GM23338 (cell line): ENCODE measurements around the gene PCSK5. TPM values are rescaled to one million over a fixed set of nuclear protein-coding genes. Genes with fewer than 3 reads are reported as not detected.

Experiments
- ATAC-seq: fragments of 200-7000 bp; cut with Tn5 transposase; 3 replicates; pipeline ENCODE4 v1.9.1; 2020
- DNase-seq: peaks from one replicate; pipeline ENCODE4 v3.0.0-alpha.2; 2015; ENCODE audit warnings: low spot score
- H2AFZ ChIP-seq: fragments of 200-600 bp; sonication (generic); 2 replicates; pipeline ENCODE4 v1.8.0; 2016; ENCODE audit warnings: antibody characterized with exemption, mild to moderate bottlenecking, moderate library complexity
- H3F3A ChIP-seq: fragments of 200-600 bp; sonication (generic); replicated peaks from 2 replicates; pipeline ENCODE4 v1.8.0; 2017; ENCODE audit warnings: antibody characterized with exemption, mixed run types, low read depth
- H3K27ac ChIP-seq: fragments of 200-600 bp; sonication (generic); 2 replicates; pipeline ENCODE4 v1.6.1; 2016; ENCODE audit warnings: low read depth
- H3K27me3 ChIP-seq: fragments of 200-600 bp; sonication (generic); 2 replicates; pipeline ENCODE4 v1.8.0; 2016; ENCODE audit warnings: mild to moderate bottlenecking, mixed run types, moderate library complexity; ENCODE audit not compliant: insufficient read depth
- H3K36me3 ChIP-seq: fragments of 200-600 bp; sonication (generic); 2 replicates; pipeline ENCODE4 v1.8.0; 2016; ENCODE audit warnings: mild to moderate bottlenecking; ENCODE audit not compliant: insufficient read depth
- H3K4me1 ChIP-seq: fragments of 200-600 bp; sonication (generic); 2 replicates; pipeline ENCODE4 v1.8.0; 2016; ENCODE audit warnings: mild to moderate bottlenecking, moderate library complexity; ENCODE audit not compliant: insufficient read depth
- H3K4me2 ChIP-seq: fragments of 200-600 bp; sonication (generic); 2 replicates; pipeline ENCODE4 v1.7.1; 2017; ENCODE audit warnings: mixed run types
- H3K4me3 ChIP-seq: fragments of 200-600 bp; sonication (generic); 2 replicates; pipeline ENCODE4 v1.6.1; 2016; ENCODE audit warnings: mixed run types
- H3K79me2 ChIP-seq: fragments of 200-600 bp; sonication (generic); replicated peaks from 2 replicates; pipeline ENCODE4 v1.8.0; 2017; ENCODE audit warnings: mild to moderate bottlenecking; ENCODE audit not compliant: insufficient read depth
- H3K9me2 ChIP-seq: fragments of 200-600 bp; sonication (generic); 2 replicates; pipeline ENCODE4 v1.8.0; 2017; ENCODE audit not compliant: insufficient read depth
- H4K20me1 ChIP-seq: fragments of 200-600 bp; sonication (generic); replicated peaks from 2 replicates; pipeline ENCODE4 v1.8.0; 2017; ENCODE audit warnings: mild to moderate bottlenecking; ENCODE audit not compliant: insufficient read depth
- H3K27ac Mint-ChIP-seq: 2 replicates; pipeline ENCODE4 v1.8.0; 2020; ENCODE audit warnings: inconsistent platforms, mild to moderate bottlenecking, moderate library complexity, mixed read lengths
- H3K27me3 Mint-ChIP-seq: 3 replicates; pipeline ENCODE4 v1.8.0; 2022; ENCODE audit warnings: low read depth, mild to moderate bottlenecking, moderate library complexity, mixed read lengths, inconsistent platforms; ENCODE audit not compliant: insufficient read depth, poor library complexity
- H3K36me3 Mint-ChIP-seq: 3 replicates; pipeline ENCODE4 v1.8.0; 2021; ENCODE audit warnings: low read depth, mild to moderate bottlenecking, inconsistent platforms, moderate library complexity, mixed read lengths
- H3K4me1 Mint-ChIP-seq: 3 replicates; pipeline ENCODE4 v1.8.0; 2020; ENCODE audit warnings: mild to moderate bottlenecking, inconsistent platforms, mixed read lengths
- H3K4me3 Mint-ChIP-seq: 3 replicates; pipeline ENCODE4 v1.8.0; 2021; ENCODE audit warnings: moderate library complexity, mild to moderate bottlenecking, inconsistent platforms, mixed read lengths
- H3K9me3 Mint-ChIP-seq: 3 replicates; pipeline ENCODE4 v1.8.0; 2020; ENCODE audit warnings: moderate library complexity, mild to moderate bottlenecking, inconsistent platforms, mixed read lengths
- CREB1 ChIP-seq: fragments of 250-450 bp; sonication (Bioruptor Pico); IDR thresholded peaks from 2 replicates; pipeline ENCODE4 v1.5.0; 2020; ENCODE audit warnings: low read depth, mild to moderate bottlenecking, moderate library complexity
- CTCF ChIP-seq, 2 experiments: fragments of 200-600 bp in 1 of 2; sonication (generic) in 1 of 2; conservative IDR thresholded peaks; 2 replicates each; pipeline versions ENCODE4 v1.5.1 to v1.6.1; 2016 to 2017; ENCODE audit warnings: antibody characterized with exemption in 2 of 2, low read depth in 2 of 2, mild to moderate bottlenecking in 2 of 2, moderate library complexity in 1 of 2
- ETS1 ChIP-seq: IDR thresholded peaks from 2 replicates; pipeline ENCODE4 v1.6.1; 2016; ENCODE audit warnings: antibody characterized with exemption
- EZH2 ChIP-seq: fragments of 200-600 bp; sonication (generic); IDR thresholded peaks from one replicate; pipeline ENCODE4 v1.8.0; 2017; ENCODE audit warnings: antibody characterized with exemption, mild to moderate bottlenecking, low read depth; ENCODE audit not compliant: unreplicated experiment
- EZH2phosphoT487 ChIP-seq: fragments of 200-600 bp; sonication (generic); IDR thresholded peaks from one replicate; pipeline ENCODE4 v1.8.1; 2018; ENCODE audit warnings: antibody characterized with exemption; ENCODE audit not compliant: unreplicated experiment
- JUNB ChIP-seq: IDR thresholded peaks from one replicate; pipeline ENCODE4 v1.6.1; 2016; ENCODE audit warnings: antibody characterized with exemption; ENCODE audit not compliant: unreplicated experiment
- NANOG ChIP-seq: IDR thresholded peaks from 2 replicates; pipeline ENCODE4 v1.6.1; 2016; ENCODE audit warnings: antibody characterized with exemption, borderline replicate concordance
- POLR2AphosphoS5 ChIP-seq: IDR thresholded peaks from 2 replicates; pipeline ENCODE4 v1.6.1; 2016; ENCODE audit warnings: antibody characterized with exemption, low read depth
- REST ChIP-seq: IDR thresholded peaks from one replicate; pipeline ENCODE4 v1.6.1; 2018; ENCODE audit warnings: antibody characterized with exemption; ENCODE audit not compliant: unreplicated experiment
- STAT1 ChIP-seq: IDR thresholded peaks from one replicate; pipeline ENCODE4 v1.6.1; 2016; ENCODE audit warnings: antibody characterized with exemption; ENCODE audit not compliant: unreplicated experiment
- ZNF114 ChIP-seq: fragments of 250-450 bp; sonication (Bioruptor Pico); IDR thresholded peaks from 2 replicates; pipeline ENCODE4 v1.5.0; 2020; ENCODE audit warnings: mild to moderate bottlenecking, moderate library complexity
- ZNF331 ChIP-seq: fragments of 250-450 bp; sonication (Bioruptor Pico); IDR thresholded peaks from 2 replicates; pipeline ENCODE4 v1.5.0; 2020; ENCODE audit warnings: low read depth, mild to moderate bottlenecking, moderate library complexity
- ZNF462 ChIP-seq: fragments of 250-450 bp; sonication (Bioruptor Pico); IDR thresholded peaks from 2 replicates; pipeline ENCODE4 v1.5.0; 2020; ENCODE audit warnings: mild to moderate bottlenecking, moderate library complexity
- polyA plus RNA-seq: library from polyadenylated mRNA; unstranded; fragments of >200 nt; fragmentation: Nextera tagmentation; extraction: Ambion mirVana; gene quantifications from 2 replicates; pipeline ENCODE4 v1.2.1, GENCODE V29; 2016
- total RNA-seq: library from RNA; depleted of rRNA; stranded (reverse); fragments of >200 nt; shearing (Covaris generic); gene quantifications from 2 replicates; pipeline ENCODE4 v1.2.3, GENCODE V29; 2014

Gene PCSK5
- total and polyA plus RNA-seq, 2 experiments from 2014 or later = 12.3 to 34.8 TPM

- no peak overlapping the region; the same call in 2 of the 3 replicates for H3K4me3 Mint-ChIP-seq
- H3K27me3 ChIP-seq = no peaks in the 10 kb centered on the region
- H3K4me2 ChIP-seq = no peak overlapping the region
- H3K27me3 Mint-ChIP-seq = peaks cover 3% of the 10 kb centered on the region
- no peak for TF ChIP-seq CREB1
- no peak for TF ChIP-seq EZH2
- TF ChIP-seq CTCF (conservative IDR thresholded peaks at IDR 0.05; ENCODE audit: low read depth in 2 of 2) = no peak
- no peak for TF ChIP-seq ZNF462 (CRISPR knock-in tag)
- no peak for TF ChIP-seq EZH2phosphoT487
- TF ChIP-seq ZNF331 = no peak
- TF ChIP-seq STAT1 = no peak
- no peak for TF ChIP-seq JUNB
- TF ChIP-seq NANOG = no peak
- TF ChIP-seq REST = no peak
- TF ChIP-seq ETS1 = no peak
- TF ChIP-seq POLR2AphosphoS5 = no peak
- TF ChIP-seq ZNF114 (CRISPR knock-in tag) = no peak
- H3K36me3 ChIP-seq = no peaks in the 10 kb centered on the region
- H4K20me1 ChIP-seq = no peaks in the 10 kb centered on the region
- no peaks in the 10 kb centered on the region for H3F3A ChIP-seq
- no peaks in the 10 kb centered on the region for H3K79me2 ChIP-seq
- H2AFZ ChIP-seq = no peak overlapping the region
- ATAC-seq (no peak), DNase-seq (no peak)
- H3K27ac Mint-ChIP-seq = peak overlapping the region; percentile 91
- peaks cover 4% of the 10 kb centered on the region; the same call in 2 of the 3 replicates for H3K36me3 Mint-ChIP-seq
- H3K9me3 Mint-ChIP-seq = no peaks in the 10 kb centered on the region
- H3K4me3 ChIP-seq = no peak overlapping the region
- H3K4me1 Mint-ChIP-seq = peaks cover 21% of the 10 kb centered on the region
- peak overlapping the region; percentile 86 for H3K27ac ChIP-seq
- H3K9me2 ChIP-seq = no peaks in the 10 kb centered on the region
- peaks cover 13% of the 10 kb centered on the region for H3K4me1 ChIP-seq
Observed at GRCh38 chr9:76044266-76044819, 153.9 kb downstream of the PCSK5 start.
